Left ventricle myocardium inferior (tissue), 1 donor: ENCODE measurements around the gene SPTLC3. TPM values are rescaled to one million over a fixed set of nuclear protein-coding genes. Genes with fewer than 3 reads are reported as not detected.

Experiments used
- DNase-seq: peaks from one replicate; pipeline ENCODE4 v3.0.0-alpha.2; 2020
- H3K27ac ChIP-seq: fragments of 200-600 bp; replicated peaks from 2 replicates; pipeline ENCODE4 v1.8.0; 2021
- H3K27me3 ChIP-seq: fragments of 200-600 bp; 2 replicates; pipeline ENCODE4 v1.8.0; 2021; ENCODE audit warnings: low read depth
- H3K36me3 ChIP-seq: fragments of 200-600 bp; 2 replicates; pipeline ENCODE4 v1.8.0; 2021
- H3K4me1 ChIP-seq: fragments of 200-600 bp; 2 replicates; pipeline ENCODE4 v1.8.0; 2021
- H3K4me3 ChIP-seq: fragments of 200-600 bp; 2 replicates; pipeline ENCODE4 v1.8.0; 2021; ENCODE audit warnings: mild to moderate bottlenecking, moderate library complexity
- H3K9me3 ChIP-seq: fragments of 200-600 bp; replicated peaks from 2 replicates; pipeline ENCODE4 v1.8.0; 2021
- CTCF ChIP-seq: fragments of 200-600 bp; IDR thresholded peaks from 2 replicates; pipeline ENCODE4 v1.8.0; 2021; ENCODE audit warnings: antibody characterized with exemption, mild to moderate bottlenecking, borderline replicate concordance
- intact Hi-C: fragments of 100-400 bp; cut with micrococcal nuclease; formaldehyde crosslinking; loops from one replicate; pipeline ENCODE4 v1.11.0; 2022
- total RNA-seq: library from RNA; stranded (reverse); fragmentation: NEBNext Ultra II Directional; extraction: Animal tissue kit (Norgen Biotek cat#: 25700); gene quantifications from one replicate; pipeline ENCODE4 v1.2.1, GENCODE V29; 2021
- donor health status: DM: no; HTN: yes; CAD: no; lungs with severe emphysema.

The SPTLC3 gene
- total RNA-seq, 1 donor from 2014 or later = 9.0 TPM

- Histone ChIP-seq H3K27ac (no peak overlapping the region), H3K4me3 (no peak overlapping the region), H3K4me1 (peaks cover 7% of the 10 kb centered on the region), H3K9me3 (peaks cover 6% of the 10 kb centered on the region), H3K36me3 (no peaks in the 10 kb centered on the region), H3K27me3 (no peaks in the 10 kb centered on the region)
- DNase-seq = no peak
- no peak for TF ChIP-seq CTCF
- intact Hi-C loops = no loop called here
Observed at GRCh38 chr20:13061381-13061780, 52.6 kb downstream of the SPTLC3 start.

DNA sequence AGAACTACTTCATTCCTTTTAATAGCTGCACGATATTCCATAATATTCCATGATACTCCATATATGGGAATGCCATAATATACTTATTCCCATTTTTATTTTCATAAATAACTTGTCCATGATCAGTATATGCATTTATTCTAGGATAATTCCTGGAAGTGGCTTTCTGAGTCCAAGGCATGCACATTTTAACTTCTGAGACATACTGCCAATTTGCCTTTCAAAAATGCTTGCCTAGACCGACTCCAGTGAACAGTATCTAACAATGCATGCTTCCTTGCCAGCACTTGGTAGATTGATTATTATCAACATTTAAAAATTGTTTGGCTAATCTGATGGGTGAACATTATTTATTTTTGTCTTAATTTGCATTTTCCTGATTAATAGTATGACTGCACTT lies 54.0 kb downstream of the SPTLC3 start:
- DNase-seq = no peak
- intact Hi-C loops = no loop called here
- TF ChIP-seq CTCF = no peak
- peaks cover 7% of the 10 kb centered on the region for H3K4me1 ChIP-seq
- no peaks in the 10 kb centered on the region for H3K36me3 ChIP-seq
- H3K9me3 ChIP-seq = peaks cover 9% of the 10 kb centered on the region
- no peaks in the 10 kb centered on the region for H3K27me3 ChIP-seq
- no peak overlapping the region for H3K4me3 ChIP-seq
- H3K27ac ChIP-seq = no peak overlapping the region

- H3K27ac ChIP-seq = peak overlapping the region; percentile 49
- no peak for DNase-seq
- intact Hi-C loops = no loop called here
- TF ChIP-seq CTCF = no peak
- H3K36me3 ChIP-seq = peaks cover 7% of the 10 kb centered on the region
- no peak overlapping the region for H3K4me3 ChIP-seq
- peaks cover 10% of the 10 kb centered on the region for H3K4me1 ChIP-seq
- H3K9me3 ChIP-seq = peaks cover 9% of the 10 kb centered on the region
- H3K27me3 ChIP-seq = no peaks in the 10 kb centered on the region
Observed at GRCh38 chr20:13068336-13068735, 59.6 kb downstream of the SPTLC3 start.

- H3K4me1 ChIP-seq = no peaks in the 10 kb centered on the region
- intact Hi-C loops = no loop called here
- H3K9me3 ChIP-seq = no peaks in the 10 kb centered on the region
- no peak overlapping the region for H3K27ac ChIP-seq
- no peaks in the 10 kb centered on the region for H3K27me3 ChIP-seq
- no peak for DNase-seq
- TF ChIP-seq CTCF = no peak
- H3K36me3 ChIP-seq = no peaks in the 10 kb centered on the region
- H3K4me3 ChIP-seq = no peak overlapping the region
Observed at GRCh38 chr20:13081877-13082276, 73.1 kb downstream of the SPTLC3 start.

- H3K27ac ChIP-seq = no peak overlapping the region
- no peak for DNase-seq
- intact Hi-C loops = no loop called here
- H3K4me3 ChIP-seq = no peak overlapping the region
- no peaks in the 10 kb centered on the region for H3K27me3 ChIP-seq
- no peaks in the 10 kb centered on the region for H3K9me3 ChIP-seq
- no peak for TF ChIP-seq CTCF
- H3K36me3 ChIP-seq = no peaks in the 10 kb centered on the region
- no peaks in the 10 kb centered on the region for H3K4me1 ChIP-seq
Observed at GRCh38 chr20:13082378-13082777, 73.6 kb downstream of the SPTLC3 start.

DNA sequence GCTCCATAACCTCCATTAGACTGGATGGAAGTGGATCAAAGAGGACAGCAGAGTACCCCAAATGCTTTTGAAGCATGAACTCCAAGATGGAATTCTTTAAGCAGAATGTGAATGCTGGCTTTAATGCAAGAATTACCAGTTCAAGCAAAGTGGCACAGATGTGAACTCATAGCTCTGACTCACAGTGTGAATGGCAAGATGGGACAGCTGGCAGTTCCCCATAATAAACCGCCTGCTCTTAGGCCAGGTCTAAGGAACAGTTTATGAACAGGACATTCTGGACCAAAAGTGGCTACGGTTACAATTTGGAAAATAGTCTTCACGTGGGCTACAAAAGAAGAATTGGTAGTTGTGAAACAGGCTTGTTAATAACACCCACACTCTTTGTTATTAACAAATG lies 76.5 kb downstream of the SPTLC3 start:
- no peak overlapping the region for H3K27ac ChIP-seq
- no peak overlapping the region for H3K4me3 ChIP-seq
- H3K27me3 ChIP-seq = no peaks in the 10 kb centered on the region
- H3K36me3 ChIP-seq = no peaks in the 10 kb centered on the region
- no peak for TF ChIP-seq CTCF
- no peaks in the 10 kb centered on the region for H3K9me3 ChIP-seq
- H3K4me1 ChIP-seq = no peaks in the 10 kb centered on the region
- DNase-seq = no peak
- intact Hi-C loops = no loop called here
